ENCODE results near the gene GDPD5.
"Not testable (repeated sequence)": the region's sequence is repeated elsewhere in the genome, so short reads cannot be mapped to it uniquely, and the experiment has no call there.

GRCh38 chr11:75413146-75413545 lies 112.6 kb downstream of the GDPD5 start:
- not testable (repeated sequence) for TF ChIP-seq CTCF (IDR thresholded peaks at IDR 0.05 in 2 of 3, conservative IDR thresholded peaks at IDR 0.05 in 1 of 3; ENCODE audit: insufficient read depth in 2 of 3, low read depth in 1 of 3, low read length in 3 of 3); ELK3 (CRISPR knock-in tag; IDR thresholded peaks at IDR 0.05)
